Stimulated activated CD8-positive, alpha-beta memory T cell treated with anti-CD3 and anti-CD28 coated beads, Interleukin-12 subunit alpha, Interleukin-12 subunit beta, amount 100 ng/mL, for 24 hours (primary cell): Measurements from ENCODE around the gene STOX1.
"Not testable (repeated sequence)": the region's sequence is repeated elsewhere in the genome, so short reads cannot be mapped to it uniquely, and the experiment has no call there.

Experiments used
- DNase-seq: peaks from one replicate; pipeline ENCODE4 v3.0.0-alpha.2; 2020; ENCODE audit errors: extremely low read depth

Gene STOX1

GRCh38 chr10:68895041-68895440, 67.7 kb downstream of the STOX1 start:
- DNase-seq, result no peak

- DNase-seq, result no peak
Observed at GRCh38 chr10:68897336-68897741, 70.0 kb downstream of the STOX1 start.

- DNase-seq, result no peak
Observed at GRCh38 chr10:68899186-68899745, 71.9 kb downstream of the STOX1 start.

- peak; percentile 25 for DNase-seq
Observed at GRCh38 chr10:68900427-68901104, 73.2 kb downstream of the STOX1 start.

GRCh38 chr10:68901105-68901927, 74.0 kb downstream of the STOX1 start, which contains the start of gene DDX50:
Gene DDX50, plus strand, starts transcription at chr10:68901315. Its CDS starts 70 bp downstream, at chr10:68901385.
- peak; percentile 87 for DNase-seq

GRCh38 chr10:68902382-68902781, 75.1 kb downstream of the STOX1 start:
- no peak for DNase-seq

- DNase-seq, result no peak
Observed at GRCh38 chr10:68924593-68924992, 97.3 kb downstream of the STOX1 start.

GRCh38 chr10:68925489-68925888, 98.2 kb downstream of the STOX1 start:
- no peak for DNase-seq

GRCh38 chr10:68929157-68929556, 101.8 kb downstream of the STOX1 start:
- DNase-seq, result not testable (repeated sequence)

GRCh38 chr10:68929888-68930287, 102.6 kb downstream of the STOX1 start:
- DNase-seq, result not testable (repeated sequence)

- not testable (repeated sequence) for DNase-seq
Observed at GRCh38 chr10:68932860-68933259, 105.5 kb downstream of the STOX1 start.

- no peak for DNase-seq
Observed at GRCh38 chr10:68934994-68935393, 107.7 kb downstream of the STOX1 start.

- no peak for DNase-seq
Observed at GRCh38 chr10:68938117-68938516, 110.8 kb downstream of the STOX1 start.

- DNase-seq, result no peak
Observed at GRCh38 chr10:68938884-68939283, 111.6 kb downstream of the STOX1 start.

GRCh38 chr10:68940917-68941316, 113.6 kb downstream of the STOX1 start:
- not testable (repeated sequence) for DNase-seq
